HepG2 (cell line): ENCODE data around the gene SPHK2. TPM values are rescaled to one million over a fixed set of nuclear protein-coding genes. Genes with fewer than 3 reads are reported as not detected.

Experiments
- ATAC-seq: fragments of 200-7000 bp; cut with Tn5 transposase; 3 replicates; pipeline ENCODE4 v1.9.1; 2020; ENCODE audit warnings: mild to moderate bottlenecking, moderate library complexity
- BruUV-seq: library from RNA; stranded (reverse); fragments of 400-500 nt; replicated peaks from 2 replicates; lab custom pipeline; 2021; lab: Mats Ljungman, UMichigan
- CTCF ChIA-PET: fragments of 300-600 bp; formaldehyde crosslinking; extraction: SDS; loops from one replicate; lab custom pipeline; 2021; ENCODE audit warnings: low total read pairs, inconsistent platforms, low intra/inter-chr PET ratio; lab: Yijun Ruan, JAX
- POLR2A ChIA-PET: fragments of 350-600 bp; sonication (Branson Sonifier 250); formaldehyde crosslinking; loops from one replicate; lab custom pipeline; 2020; ENCODE audit warnings: antibody characterized with exemption, inconsistent platforms; lab: Yijun Ruan, JAX
- DNase-seq: peaks from one replicate; pipeline ENCODE4 v3.0.0-alpha.2; 2015; ENCODE audit warnings: low spot score
- FAIRE-seq: peaks from 3 replicates; lab custom pipeline; 2011; peaks lifted over from hg19 to GRCh38; lab: Jason Lieb, UNC
- H2AFZ ChIP-seq: one replicate; pipeline ENCODE4 v1.6.1; 2011; ENCODE audit warnings: low read length, inconsistent platforms
- H3K27ac ChIP-seq: fragments of 300-600 bp; 3 replicates; pipeline ENCODE4 v1.8.0; 2011; ENCODE audit warnings: mixed run types, mild to moderate bottlenecking, mixed read lengths, low read length, inconsistent platforms; ENCODE audit not compliant: insufficient read depth; ENCODE audit errors: extremely low read length
- H3K27me3 ChIP-seq, 2 experiments: fragments of 200-600 bp in 1 of 2; 2 replicates in 1 of 2; 3 replicates in 1 of 2; pipeline versions ENCODE4 v1.6.0 to v1.8.0; 2011; ENCODE audit warnings: low read length in 2 of 2, mild to moderate bottlenecking in 2 of 2, moderate library complexity in 2 of 2, inconsistent platforms in 1 of 2; ENCODE audit not compliant: insufficient read depth in 2 of 2, control insufficient read depth in 1 of 2
- H3K36me3 ChIP-seq, 2 experiments: fragments of 200-600 bp in 1 of 2; replicated peaks in 1 of 2; 2 replicates in 1 of 2; 3 replicates in 1 of 2; pipeline versions ENCODE4 v1.5.1 to v1.8.0; 2011; ENCODE audit warnings: low read length in 2 of 2, inconsistent platforms in 1 of 2; ENCODE audit not compliant: insufficient read depth in 2 of 2, control insufficient read depth in 1 of 2
- H3K4me1 ChIP-seq: 2 replicates; pipeline ENCODE4 v1.5.1; 2012; ENCODE audit warnings: low read length, inconsistent platforms; ENCODE audit not compliant: insufficient read depth
- H3K4me2 ChIP-seq: 2 replicates; pipeline ENCODE4 v1.6.0; 2011; ENCODE audit warnings: low read depth, low read length, inconsistent platforms
- H3K4me3 ChIP-seq, 3 experiments: fragments of 200-600 bp in 1 of 3; sonication (generic), shearing (Covaris generic) in 1 of 3; replicated peaks in 1 of 3; 2 replicates each; pipeline ENCODE4 v1.5.1; 2011 to 2016; ENCODE audit warnings: low read length in 3 of 3, inconsistent platforms in 2 of 3, low read depth in 2 of 3, mild to moderate bottlenecking in 2 of 3, control low read depth in 1 of 3, mixed read lengths in 1 of 3; ENCODE audit not compliant: insufficient read depth in 1 of 3
- H3K79me2 ChIP-seq: one replicate; pipeline ENCODE4 v1.6.1; 2011; ENCODE audit warnings: low read length, inconsistent platforms; ENCODE audit not compliant: insufficient read depth
- H3K9ac ChIP-seq: 2 replicates; pipeline ENCODE4 v1.6.0; 2011; ENCODE audit warnings: mild to moderate bottlenecking, low read depth, low read length, inconsistent platforms; ENCODE audit not compliant: insufficient read depth
- H3K9me3 ChIP-seq: 2 replicates; pipeline ENCODE4 v1.5.1; 2012; ENCODE audit warnings: mild to moderate bottlenecking, low read length
- H4K20me1 ChIP-seq: 2 replicates; pipeline ENCODE4 v1.6.0; 2011; ENCODE audit warnings: inconsistent platforms, mild to moderate bottlenecking, low read length, moderate library complexity; ENCODE audit not compliant: insufficient read depth
- AGO2 ChIP-seq: fragments of 200-400 bp; formaldehyde crosslinking; optimal IDR thresholded peaks from 2 replicates; pipeline ENCODE3; 2017; ENCODE audit warnings: mild to moderate bottlenecking, low read depth, low read length, moderate library complexity
- ARID2 ChIP-seq: sonication (generic); formaldehyde crosslinking; IDR thresholded peaks from 2 replicates; pipeline ENCODE4 v1.8.1; 2022; ENCODE audit warnings: mild to moderate bottlenecking, missing genetic modification reagents, borderline replicate concordance
- MYNN ChIP-seq: sonication (generic); formaldehyde crosslinking; IDR thresholded peaks from 2 replicates; pipeline ENCODE4 v1.4.0; 2020; ENCODE audit warnings: mild to moderate bottlenecking, low read depth, missing genetic modification reagents
- REL ChIP-seq: sonication (generic); formaldehyde crosslinking; conservative IDR thresholded peaks from 2 replicates; pipeline ENCODE4 v1.8.0; 2022; ENCODE audit warnings: mild to moderate bottlenecking, missing genetic modification reagents, moderate library complexity
- UBTF ChIP-seq: sonication (generic); formaldehyde crosslinking; IDR thresholded peaks from 2 replicates; pipeline ENCODE4 v1.4.0; 2020; ENCODE audit warnings: mild to moderate bottlenecking, missing genetic modification reagents
- ZBTB7B ChIP-seq: sonication (generic); formaldehyde crosslinking; IDR thresholded peaks from 2 replicates; pipeline ENCODE4 v1.4.0; 2020; ENCODE audit warnings: missing genetic modification reagents
- ZNF280B ChIP-seq: sonication (generic); formaldehyde crosslinking; IDR thresholded peaks from 2 replicates; pipeline ENCODE4 v1.5.0; 2020; ENCODE audit warnings: missing genetic modification reagents, mild to moderate bottlenecking, borderline replicate concordance
- WGBS: methylation state at CpG from one replicate; pipeline ENCODE4 v1.1.6; 2017; ENCODE audit warnings: low lambda C conversion rate; 5-methylcytosine and 5-hydroxymethylcytosine counted together
- in situ Hi-C: cut with HindIII; loops from 2 replicates; pipeline ENCODE4 v1.10.0; 2017; ENCODE audit warnings: low pct_unique_long_range_greater_than_20kb; ENCODE audit not compliant: extremely low pct_ligation_motif_present
- intact Hi-C: fragments of 100-400 bp; cut with micrococcal nuclease; formaldehyde crosslinking; loops from one replicate; pipeline ENCODE4 v1.10.0; 2022; ENCODE audit not compliant: unreplicated experiment
- polyA plus RNA-seq, 8 experiments: library from polyadenylated mRNA; depleted of rRNA in 3 of 8; stranded (reverse) in 7 of 8; unstranded in 1 of 8; fragments of >200 nt; fragmentation: Illumina TruSeq in 4 of 8; extraction: Trizol in 4 of 8; gene quantifications; 2 replicates each; pipeline versions ENCODE4 v1.2.1 to v1.2.3, GENCODE V29; 2011 to 2016; ENCODE audit warnings: low read depth in 4 of 8, missing spikeins in 1 of 8, mixed read lengths in 1 of 8; ENCODE audit not compliant: insufficient read depth in 1 of 8
- total RNA-seq, 5 experiments: library from RNA; depleted of rRNA; stranded (reverse); fragments of >200 nt; fragmentation: Illumina TruSeq; extraction: Trizol; gene quantifications; 2 replicates each; pipeline ENCODE4 v1.2.3, GENCODE V29; 2016; ENCODE audit warnings: low read depth in 1 of 5
- TF ChIP-seq, protein P1 (sequence below): sonication (generic); formaldehyde crosslinking; IDR thresholded peaks from 2 replicates; pipeline ENCODE4 v1.9.0; 2022; ENCODE audit warnings: missing genetic modification reagents, mild to moderate bottlenecking, borderline replicate concordance
- TF ChIP-seq, protein P2 (sequence below): sonication (generic); formaldehyde crosslinking; IDR thresholded peaks from 2 replicates; pipeline ENCODE4 v1.8.0; 2022; ENCODE audit warnings: mild to moderate bottlenecking, missing genetic modification reagents, borderline replicate concordance

The SPHK2 gene
- total and polyA plus RNA-seq, 2 of the 13 experiments (the other 11 are each of a cell fraction or from before 2014, with no cell fraction given), result 2.9 to 14.4 TPM

DNA sequence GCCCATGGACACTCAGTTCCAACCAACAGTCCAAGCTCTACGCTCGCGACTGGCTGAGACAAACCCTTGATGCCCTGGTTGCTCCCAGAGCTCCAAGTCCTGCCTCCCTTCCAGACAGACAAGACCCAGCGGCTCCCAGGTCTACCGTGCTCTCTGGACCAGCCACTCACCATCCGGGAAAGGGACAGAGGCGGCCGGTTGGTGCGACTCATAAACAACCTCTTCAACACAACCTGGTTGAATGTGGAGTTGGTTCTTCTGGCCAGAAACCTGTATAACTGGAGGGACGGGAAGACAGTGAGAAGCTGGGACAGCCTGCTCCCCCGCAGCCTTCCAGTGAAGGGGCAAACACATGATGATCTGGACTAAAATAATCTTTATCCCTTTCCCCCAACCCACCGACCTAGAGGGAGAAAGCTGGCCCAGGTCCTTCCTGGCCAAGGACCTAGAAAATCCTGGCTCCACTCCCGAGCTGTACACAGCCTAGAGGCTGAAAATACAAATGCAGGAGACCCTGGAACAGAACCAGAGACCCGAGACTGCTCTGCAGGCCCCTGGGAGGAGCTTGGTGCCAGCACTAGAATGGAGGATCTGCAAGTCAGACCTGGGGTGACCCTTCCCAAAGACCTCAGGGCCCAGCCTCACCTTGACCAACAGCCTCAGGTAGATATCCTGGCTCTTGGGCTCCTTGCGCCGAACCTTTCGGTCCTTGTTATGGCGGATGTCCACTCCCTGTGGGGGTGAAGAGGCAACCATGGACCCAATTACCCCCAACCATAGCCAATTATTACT, 2.0 kb upstream of the SPHK2 start:
- Histone ChIP-seq H4K20me1 (peaks cover 38% of the 10 kb centered on the region), H3K27me3 (no peaks in the 10 kb centered on the region; a peak in 1 of 5 replicates), H3K4me3 (peak overlapping the region; percentile 89 to 99 (median 89)), H3K4me2 (peak overlapping the region; percentile 89), H3K9ac (peak overlapping the region; percentile 96), H3K36me3 (peaks cover 15 to 28% of the 10 kb centered on the region in 2 experiments), H3K27ac (peak overlapping the region; percentile 76), H3K79me2 (peaks cover 33% of the 10 kb centered on the region), H2AFZ (no peak overlapping the region), H3K9me3 (no peaks in the 10 kb centered on the region), H3K4me1 (peaks cover 44% of the 10 kb centered on the region)
- DNase-seq, result no peak
- POLR2A ChIA-PET, result interaction anchor here (1.0 to 1.4 kb wide), 3 partner anchors 9 to 20 kb away, joined by 3 to 5 read pairs (median 3); no protein-coding TSS in a partner anchor
- WGBS, result 77% methylated on average over 16 of the region's 18 CpGs
- intact Hi-C loops, result no loop called here
- no TSS peak for BruUV-seq
- ATAC-seq, result no peak
- in situ Hi-C loops, result no loop called here
- FAIRE-seq, result no peak
- CTCF ChIA-PET, result no interaction called here
- no peak for TF ChIP-seq ZBTB7B (CRISPR knock-in tag)
- TF ChIP-seq, protein P1, sequence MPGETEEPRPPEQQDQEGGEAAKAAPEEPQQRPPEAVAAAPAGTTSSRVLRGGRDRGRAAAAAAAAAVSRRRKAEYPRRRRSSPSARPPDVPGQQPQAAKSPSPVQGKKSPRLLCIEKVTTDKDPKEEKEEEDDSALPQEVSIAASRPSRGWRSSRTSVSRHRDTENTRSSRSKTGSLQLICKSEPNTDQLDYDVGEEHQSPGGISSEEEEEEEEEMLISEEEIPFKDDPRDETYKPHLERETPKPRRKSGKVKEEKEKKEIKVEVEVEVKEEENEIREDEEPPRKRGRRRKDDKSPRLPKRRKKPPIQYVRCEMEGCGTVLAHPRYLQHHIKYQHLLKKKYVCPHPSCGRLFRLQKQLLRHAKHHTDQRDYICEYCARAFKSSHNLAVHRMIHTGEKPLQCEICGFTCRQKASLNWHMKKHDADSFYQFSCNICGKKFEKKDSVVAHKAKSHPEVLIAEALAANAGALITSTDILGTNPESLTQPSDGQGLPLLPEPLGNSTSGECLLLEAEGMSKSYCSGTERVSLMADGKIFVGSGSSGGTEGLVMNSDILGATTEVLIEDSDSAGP, result 0 out of 2 replicates have a peak, but pooled peaks have one; percentile 7
- no peak for TF ChIP-seq MYNN
- peak; percentile 27; the same call in 1 of the 2 replicates for TF ChIP-seq UBTF (CRISPR knock-in tag)
- TF ChIP-seq, protein P2, sequence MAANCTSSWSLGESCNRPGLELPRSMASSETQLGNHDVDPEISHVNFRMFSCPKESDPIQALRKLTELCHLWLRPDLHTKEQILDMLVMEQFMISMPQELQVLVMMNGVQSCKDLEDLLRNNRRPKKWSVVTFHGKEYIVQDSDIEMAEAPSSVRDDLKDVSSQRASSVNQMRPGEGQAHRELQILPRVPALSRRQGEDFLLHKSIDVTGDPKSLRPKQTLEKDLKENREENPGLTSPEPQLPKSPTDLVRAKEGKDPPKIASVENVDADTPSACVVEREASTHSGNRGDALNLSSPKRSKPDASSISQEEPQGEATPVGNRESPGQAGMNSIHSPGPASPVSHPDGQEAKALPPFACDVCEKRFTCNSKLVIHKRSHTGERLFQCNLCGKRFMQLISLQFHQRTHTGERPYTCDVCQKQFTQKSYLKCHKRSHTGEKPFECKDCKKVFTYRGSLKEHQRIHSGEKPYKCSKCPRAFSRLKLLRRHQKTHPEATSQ, result 0 out of 2 replicates have a peak, but pooled peaks have one; percentile 19
- peak; percentile 20 for TF ChIP-seq AGO2
- no peak for TF ChIP-seq ZNF280B (CRISPR knock-in tag)
- no peak for TF ChIP-seq REL
- TF ChIP-seq ARID2 (CRISPR knock-in tag), result 0 out of 2 replicates have a peak, but pooled peaks have one; percentile 28
